ENCODE measurements around the gene SCYGR2. TPM values are rescaled to one million over a fixed set of nuclear protein-coding genes. Genes with fewer than 3 reads are reported as not detected.

The SCYGR2 gene
- total RNA-seq, 1 experiment from 2014 or later: not detected

GRCh38 chr2:227630322-227630721, 31.6 kb downstream of the SCYGR2 start:
- no peak overlapping the region for H3K4ac ChIP-seq (ENCODE audit: low read depth, low read length)
- no peaks in the 10 kb centered on the region for H4K20me1 ChIP-seq (ENCODE audit: control insufficient read depth, insufficient read depth, insufficient read length)
- no peak overlapping the region for H2BK15ac ChIP-seq (ENCODE audit: low read depth, low read length)
- Mint-ChIP-seq H3K36me3 (ENCODE audit: insufficient read depth in 1 of 3, low read depth in 3 of 3) (no peaks in the 10 kb centered on the region), H3K27me3 (ENCODE audit: low read depth) (no peaks in the 10 kb centered on the region; the same call in 1 of the 2 replicates), H3K9me3 (no peaks in the 10 kb centered on the region), H3K4me3 (no peak overlapping the region), H3K27ac (no peak overlapping the region), H3K4me1 (no peaks in the 10 kb centered on the region)
- no peak overlapping the region for H4K91ac ChIP-seq (ENCODE audit: insufficient read length, low read depth, low read length)
- H2BK120ac ChIP-seq (ENCODE audit: low read depth, low read length, poor library complexity, severe bottlenecking): no peak overlapping the region
- H4K5ac ChIP-seq (ENCODE audit: insufficient read length, low read depth, low read length): no peak overlapping the region
- no peak overlapping the region for H2AFZ ChIP-seq (ENCODE audit: low read length)
- H3K23me2 ChIP-seq (ENCODE audit: insufficient read length, low read depth, low read length, poor library complexity, severe bottlenecking): no peaks in the 10 kb centered on the region
- no peaks in the 10 kb centered on the region; the same call in 1 of the 2 replicates for H3K4me1 ChIP-seq (ENCODE audit: insufficient read depth, low read length)
- H3K9ac ChIP-seq (ENCODE audit: extremely low read depth, insufficient read length, low read length): no peak overlapping the region
- no peak for TF ChIP-seq CTCF (conservative IDR thresholded peaks at IDR 0.05)
- no peak overlapping the region for H3K18ac ChIP-seq (ENCODE audit: insufficient read length, low read depth, low read length)
- WGBS (ENCODE audit: extremely low coverage, insufficient read length, low lambda C conversion rate): no CpG with 5 or more reads among the region's 3 CpGs
- no peak overlapping the region for H2BK20ac ChIP-seq (ENCODE audit: low read depth, low read length, poor library complexity, severe bottlenecking)
- no peaks in the 10 kb centered on the region for H3K79me2 ChIP-seq (ENCODE audit: insufficient read depth, low read length)
- no peaks in the 10 kb centered on the region for H3K27me3 ChIP-seq (ENCODE audit: insufficient read depth, low read length)
- no peak overlapping the region for H3K27ac ChIP-seq (ENCODE audit: insufficient read length, low read depth, low read length)
- no peaks in the 10 kb centered on the region for H3K79me1 ChIP-seq (ENCODE audit: insufficient read depth, low read depth, low read length, poor library complexity, severe bottlenecking)
- no peak overlapping the region for H3K14ac ChIP-seq (ENCODE audit: insufficient read depth, low read length)
- H3K4me2 ChIP-seq (ENCODE audit: insufficient read depth, insufficient read length, low read length): no peak overlapping the region
- H3K56ac ChIP-seq (ENCODE audit: insufficient read length, low read depth, low read length): no peak overlapping the region
- H2BK12ac ChIP-seq (ENCODE audit: insufficient read length, low read depth, low read length): no peak overlapping the region
- no peak overlapping the region for H4K8ac ChIP-seq (replicated peaks; ENCODE audit: insufficient read length, low read depth, low read length)
- H3T11ph ChIP-seq (ENCODE audit: low read length): no peak overlapping the region
- no peak for DNase-seq
- H3K9me3 ChIP-seq (ENCODE audit: control insufficient read depth, low read depth, low read length): no peaks in the 10 kb centered on the region
- no peak overlapping the region for H2BK5ac ChIP-seq (ENCODE audit: insufficient read length, low read length)
- no peak overlapping the region for H3K23ac ChIP-seq (ENCODE audit: insufficient read length, low read depth, low read length)
- H2AK5ac ChIP-seq (ENCODE audit: insufficient read length, low read length): no peak overlapping the region

All from H9 (cell line).